ENCODE measurements around the gene KCNQ5.

GRCh38 chr6:72654071-72654621 lies 32.3 kb downstream of the KCNQ5 start:
- TF ChIP-seq YY1 (IDR thresholded peaks at IDR 0.05; ENCODE audit: extremely low read depth, insufficient replicate concordance, low read depth, low read length) (no peak), POLR2A (IDR thresholded peaks at IDR 0.05; ENCODE audit: borderline replicate concordance, extremely low read depth, insufficient read depth, insufficient read length) (no peak), ZNF274 (IDR thresholded peaks at IDR 0.05; ENCODE audit: low read depth, low read length) (no peak), MAX (IDR thresholded peaks at IDR 0.05) (no peak), CTCF (IDR thresholded peaks at IDR 0.05 in 2 of 3, conservative IDR thresholded peaks at IDR 0.05 in 1 of 3; ENCODE audit: borderline replicate concordance in 1 of 3, insufficient read depth in 1 of 3, low read depth in 2 of 3, low read length in 2 of 3) (no peak), CEBPB (IDR thresholded peaks at IDR 0.05; ENCODE audit: low read depth) (no peak)

Data from HCT116 (cell line).